B cell (primary cell): Measurements from ENCODE around the gene KCNJ12.
"Not testable (repeated sequence)": the region's sequence is repeated elsewhere in the genome, so short reads cannot be mapped to it uniquely, and the experiment has no call there.

Experiments used
- CTCF ChIP-seq: fragments of 200-600 bp; IDR thresholded peaks from one replicate; pipeline ENCODE4 v1.8.0; 2022; ENCODE audit warnings: antibody characterized with exemption, mild to moderate bottlenecking
- EZH2 ChIP-seq: IDR thresholded peaks from 2 replicates; pipeline ENCODE4 v1.6.1; 2012; ENCODE audit warnings: borderline replicate concordance, low read depth, mild to moderate bottlenecking, moderate library complexity, low read length; ENCODE audit not compliant: insufficient read depth, poor library complexity, severe bottlenecking

GRCh38 chr17:21427727-21428126, 51.6 kb downstream of the KCNJ12 start:
- not testable (repeated sequence) for TF ChIP-seq CTCF, EZH2
